Fibroblast of the conjunctiva (primary cell): ENCODE measurements around the gene ELFN1.
A peak's percentile ranks its signal among the peaks of the same experiment; 100 is the strongest.
"Not testable (repeated sequence)": the region's sequence is repeated elsewhere in the genome, so short reads cannot be mapped to it uniquely, and the experiment has no call there.

ENCODE experiments used
- DNase-seq: peaks from one replicate; pipeline ENCODE4 v3.0.0-alpha.2; 2010; ENCODE audit warnings: low read depth

ELFN1 gene

DNA sequence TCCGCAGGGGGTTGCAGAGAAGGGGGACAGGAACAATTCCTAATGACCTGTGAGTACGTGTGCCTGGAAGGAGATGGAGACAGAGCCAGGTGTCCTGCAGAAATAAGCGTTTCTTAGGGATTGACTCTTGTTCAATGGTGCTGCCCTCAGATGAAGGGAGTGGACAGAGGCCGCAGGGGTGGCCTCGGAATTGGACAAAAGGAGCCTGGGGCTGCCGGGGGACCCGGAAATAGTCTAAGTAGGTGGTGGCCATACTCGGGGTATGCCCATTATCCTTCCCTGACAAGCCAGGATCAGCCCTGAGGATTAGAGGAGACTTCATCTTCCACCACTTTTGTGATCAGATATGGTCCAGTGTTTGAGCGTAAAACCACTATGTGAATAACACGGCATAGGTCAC, 39.2 kb downstream of the ELFN1 start:
- DNase-seq: no peak

GRCh38 chr7:1709900-1710299, 39.8 kb downstream of the ELFN1 start:
- no peak for DNase-seq

GRCh38 chr7:1710936-1711335, 40.9 kb downstream of the ELFN1 start:
- DNase-seq: no peak

GRCh38 chr7:1712907-1713501, 42.9 kb downstream of the ELFN1 start:
- no peak for DNase-seq

DNA sequence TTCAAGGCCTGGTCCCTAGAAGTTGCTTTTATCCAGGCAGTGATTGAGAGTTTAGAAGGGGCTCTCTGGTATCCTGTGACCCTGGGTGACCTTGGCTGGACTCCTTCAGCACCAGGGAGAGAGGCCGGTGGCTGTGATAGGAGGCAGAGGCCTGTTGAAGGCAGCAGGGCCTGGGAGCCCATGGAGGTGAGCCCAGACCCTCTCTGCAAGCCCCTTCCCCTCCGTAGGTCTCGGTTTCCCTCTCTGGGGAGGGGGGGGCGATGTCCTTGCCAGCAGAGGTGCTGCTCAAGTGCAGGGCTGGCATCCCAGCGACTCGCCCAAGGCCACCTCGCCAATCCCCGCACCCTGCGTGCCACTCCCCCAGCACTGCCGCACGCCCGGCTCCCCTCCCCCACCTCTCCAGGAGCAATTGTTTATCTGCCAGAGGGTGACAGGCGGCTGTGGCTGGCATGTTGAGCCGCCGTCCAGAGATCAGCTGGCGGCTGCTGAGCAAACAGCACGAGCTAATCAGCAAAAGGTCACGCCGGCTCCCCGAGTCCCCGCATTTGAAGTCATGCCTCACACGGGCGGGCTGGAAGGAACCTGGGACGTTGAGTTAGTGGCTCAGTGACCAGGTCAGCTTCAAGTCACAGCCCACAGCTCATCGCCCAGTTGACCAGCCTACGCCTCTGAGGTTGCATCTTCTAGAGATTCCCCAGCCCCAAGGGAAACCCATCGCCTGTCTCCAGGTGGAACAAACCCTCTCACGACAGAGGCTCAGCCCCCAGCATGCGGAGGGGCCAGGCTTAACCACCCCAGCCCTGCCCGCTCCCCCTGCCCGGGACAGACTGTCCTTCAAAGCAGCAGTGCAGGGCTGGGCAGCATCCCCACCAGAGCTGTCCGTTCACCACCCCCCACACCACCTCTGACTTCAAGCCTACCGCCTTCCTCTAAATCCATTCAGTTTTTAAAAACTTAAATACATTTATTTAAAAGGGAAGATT, 43.7 kb downstream of the ELFN1 start:
- DNase-seq: no peak

DNA sequence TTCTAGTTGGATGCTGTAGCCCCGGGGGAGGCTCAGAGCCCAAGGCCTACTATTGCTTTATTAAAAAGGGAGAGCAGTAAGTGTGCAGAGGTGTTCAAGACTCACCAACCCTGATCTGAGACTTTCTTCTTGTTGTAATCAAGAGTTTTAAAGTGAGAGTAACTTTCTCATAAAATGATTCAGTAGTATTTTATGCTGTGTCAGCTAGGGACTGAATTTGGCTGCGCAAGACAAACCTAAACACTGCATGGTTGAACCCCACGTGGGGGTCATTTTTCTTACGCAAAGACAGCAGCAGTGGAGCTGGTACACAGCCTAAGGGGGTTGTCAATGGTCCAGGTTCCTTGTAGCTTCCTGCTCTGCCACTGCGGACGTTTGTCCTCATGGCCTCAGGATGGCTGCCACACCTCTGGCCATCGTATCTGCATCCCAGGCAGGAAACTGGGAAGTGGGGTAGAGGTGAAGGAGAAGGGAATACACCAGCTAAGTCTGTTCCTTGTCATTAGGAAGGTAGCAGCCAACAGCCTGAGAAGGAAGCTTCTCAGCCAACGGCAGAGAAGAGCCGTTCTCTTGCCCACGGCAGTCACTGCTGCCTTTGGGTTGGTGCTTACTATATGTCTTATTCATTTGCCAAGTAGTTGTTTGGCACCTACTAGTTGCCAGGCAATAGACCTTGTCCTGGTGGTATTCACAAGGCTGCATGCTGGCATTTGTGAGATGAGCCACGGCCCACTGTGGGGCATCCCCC, 44.7 kb downstream of the ELFN1 start:
- no peak for DNase-seq

- no peak for DNase-seq
Observed at GRCh38 chr7:1715331-1715625, 45.2 kb downstream of the ELFN1 start.

DNA sequence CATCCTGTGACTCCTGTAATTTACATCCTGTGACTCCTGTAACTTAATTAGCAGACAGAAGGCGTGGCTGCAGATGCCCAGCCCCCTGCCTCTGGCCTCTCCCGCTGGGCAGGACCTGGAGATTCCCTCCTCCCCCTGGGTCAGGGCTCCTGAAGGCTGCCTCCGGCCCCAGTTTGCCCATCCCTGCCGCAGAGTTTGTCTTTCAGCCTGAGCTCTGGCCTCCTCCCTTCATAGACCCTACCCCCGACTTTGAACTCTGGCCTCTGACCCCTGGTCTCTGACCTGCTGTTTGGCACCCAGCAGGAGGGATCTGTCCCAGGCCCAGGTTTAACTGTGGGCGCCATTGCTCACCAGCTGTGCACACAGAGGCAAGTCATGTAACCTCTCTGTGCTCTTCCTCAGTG, 45.6 kb downstream of the ELFN1 start:
- DNase-seq: no peak

DNA sequence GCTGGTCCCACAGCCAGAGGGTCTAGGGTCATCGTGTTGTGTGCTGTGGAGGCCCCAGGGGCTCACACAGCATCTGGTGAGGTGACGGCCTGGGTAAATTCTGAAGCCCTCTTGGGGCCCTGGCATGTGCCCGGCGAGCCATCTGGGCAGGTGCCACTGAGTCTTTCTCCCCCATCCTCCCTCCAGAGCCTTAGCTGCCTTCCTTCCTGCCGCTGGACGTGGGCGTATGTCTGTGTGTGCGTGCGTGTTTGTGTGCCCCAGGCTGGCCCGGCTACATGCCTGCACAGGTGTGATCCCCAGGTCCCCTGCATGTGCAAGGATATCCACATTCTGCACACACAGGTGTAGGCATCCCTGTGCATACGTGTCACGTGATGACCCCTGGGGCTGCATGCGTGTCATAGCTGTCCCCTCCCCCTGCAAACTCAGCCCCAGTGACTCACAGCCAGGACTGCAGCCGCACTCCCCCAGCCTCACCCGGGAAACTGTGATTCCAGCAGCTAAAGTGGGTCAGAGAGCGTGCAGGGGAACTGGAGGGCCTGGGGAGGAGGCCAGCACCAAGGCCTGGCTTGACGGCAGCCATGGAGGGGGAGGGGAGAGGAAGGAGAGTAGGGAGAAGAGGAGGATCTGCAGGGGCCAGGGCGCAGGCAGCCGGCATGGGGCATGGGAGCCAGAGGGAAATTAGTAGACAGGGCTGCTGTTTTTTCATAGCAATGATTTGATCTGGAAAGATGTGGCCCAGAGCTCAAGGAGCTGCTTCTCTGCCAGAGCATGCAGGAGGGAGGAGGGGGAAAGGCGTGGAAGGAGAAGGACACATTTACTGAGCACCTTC, 46.4 kb downstream of the ELFN1 start:
- DNase-seq: peak; percentile 2

GRCh38 chr7:1717095-1717483, 47.0 kb downstream of the ELFN1 start:
- no peak for DNase-seq

- DNase-seq: no peak
Observed at GRCh38 chr7:1717903-1718676, 48.0 kb downstream of the ELFN1 start.

DNA sequence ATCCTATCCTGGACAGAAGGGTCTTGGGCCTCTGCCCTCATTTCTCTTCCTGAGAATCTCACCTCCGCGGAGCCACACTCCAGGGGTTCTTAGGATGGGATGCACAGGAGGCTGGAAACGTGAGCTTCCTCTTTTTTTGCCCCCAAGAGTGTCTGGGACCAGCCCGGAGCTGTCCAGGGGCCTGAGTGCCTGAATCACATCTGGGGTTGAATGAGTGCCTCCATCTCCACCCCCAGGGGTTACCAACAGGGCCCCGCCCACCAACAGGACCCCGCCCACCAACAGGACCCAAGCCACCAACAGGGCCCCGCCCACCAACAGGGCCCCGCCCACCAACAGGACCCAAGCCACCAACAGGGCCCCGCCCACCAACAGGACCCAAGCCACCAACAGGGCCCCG, 48.8 kb downstream of the ELFN1 start:
- DNase-seq: not testable (repeated sequence)

GRCh38 chr7:1719256-1719655, 49.2 kb downstream of the ELFN1 start:
- DNase-seq: not testable (repeated sequence)

GRCh38 chr7:1719913-1720312, 49.8 kb downstream of the ELFN1 start:
- no peak for DNase-seq

- DNase-seq: no peak
Observed at GRCh38 chr7:1720326-1720725, 50.2 kb downstream of the ELFN1 start.

- DNase-seq: no peak
Observed at GRCh38 chr7:1721047-1721690, 51.1 kb downstream of the ELFN1 start.

GRCh38 chr7:1723254-1723653, 53.2 kb downstream of the ELFN1 start:
- DNase-seq: no peak

DNA sequence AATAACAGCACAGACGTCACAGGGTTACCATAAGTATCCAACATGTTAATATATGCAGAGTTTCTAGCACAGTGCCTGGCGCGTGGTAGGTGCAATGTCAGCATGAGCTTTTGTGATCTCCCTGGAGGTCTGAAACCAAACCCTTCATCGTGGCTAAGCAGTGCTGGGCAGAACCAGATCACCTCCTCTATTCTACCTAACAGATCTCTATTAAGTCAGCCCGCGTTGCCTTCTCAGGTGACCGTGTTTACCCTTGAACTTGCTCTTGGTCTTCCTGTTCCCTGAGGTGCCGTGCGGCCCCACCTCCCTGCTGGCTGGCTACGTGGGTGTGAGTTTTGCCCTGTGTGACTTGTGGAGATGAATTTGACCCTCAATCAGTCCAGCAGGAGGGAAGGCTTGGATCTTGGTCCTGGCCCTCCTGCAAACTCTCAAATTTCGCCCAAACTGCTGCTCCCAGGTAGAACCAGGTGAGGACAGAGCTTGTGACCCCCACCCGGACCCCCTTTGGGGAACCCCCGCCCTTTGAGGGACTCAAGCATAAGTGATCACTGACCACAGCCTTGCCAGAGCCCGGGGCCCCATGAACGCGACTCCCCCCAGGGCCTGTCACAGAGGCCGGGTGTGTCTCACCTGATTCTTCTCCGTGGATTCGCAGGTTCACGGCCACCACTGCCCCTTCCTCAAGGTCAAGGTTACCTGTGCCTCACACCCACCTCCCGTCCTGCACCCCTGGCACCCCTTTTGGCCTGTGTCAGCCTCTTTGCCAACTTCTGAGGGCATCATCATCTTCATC, 54.2 kb downstream of the ELFN1 start:
- no peak for DNase-seq

- peak; percentile 3 for DNase-seq
Observed at GRCh38 chr7:1725199-1725690, 55.2 kb downstream of the ELFN1 start.
